HEK293 (cell line): ENCODE data around the gene ACADSB.

Experiments
- GLIS1 ChIP-seq: fragments of 450-650 bp; formaldehyde crosslinking; IDR thresholded peaks from 2 replicates; pipeline ENCODE4 v1.5.1; 2016; ENCODE audit warnings: missing biosample characterization, missing genetic modification characterization
- REST ChIP-seq: fragments of 450-650 bp; formaldehyde crosslinking; IDR thresholded peaks from 2 replicates; pipeline ENCODE4 v1.5.1; 2016; ENCODE audit warnings: missing biosample characterization, missing genetic modification characterization
- WT1 ChIP-seq: fragments of 450-650 bp; formaldehyde crosslinking; IDR thresholded peaks from 2 replicates; pipeline ENCODE4 v1.5.1; 2016; ENCODE audit warnings: missing biosample characterization, missing genetic modification characterization
- ZEB2 ChIP-seq: fragments of 450-650 bp; formaldehyde crosslinking; IDR thresholded peaks from 2 replicates; pipeline ENCODE4 v1.5.1; 2016; ENCODE audit warnings: missing biosample characterization, missing genetic modification characterization
- ZNF350 ChIP-seq: fragments of 450-650 bp; formaldehyde crosslinking; IDR thresholded peaks from 2 replicates; pipeline ENCODE4 v1.5.0; 2017; ENCODE audit warnings: missing biosample characterization, mild to moderate bottlenecking, missing genetic modification characterization
- ZNF776 ChIP-seq: fragments of 450-650 bp; formaldehyde crosslinking; IDR thresholded peaks from 2 replicates; pipeline ENCODE4 v1.5.0; 2017; ENCODE audit warnings: missing biosample characterization, missing genetic modification characterization, borderline replicate concordance
- TF ChIP-seq, protein P1 (sequence below): fragments of 450-650 bp; formaldehyde crosslinking; IDR thresholded peaks from 2 replicates; pipeline ENCODE4 v1.5.1; 2016; ENCODE audit warnings: missing biosample characterization, missing genetic modification characterization, low read depth
- TF ChIP-seq, protein P2 (sequence below): fragments of 450-650 bp; formaldehyde crosslinking; IDR thresholded peaks from 2 replicates; pipeline ENCODE4 v1.5.1; 2016; ENCODE audit warnings: missing biosample characterization, missing genetic modification characterization
- TF ChIP-seq, protein P3 (sequence below): fragments of 450-650 bp; formaldehyde crosslinking; IDR thresholded peaks from 2 replicates; pipeline ENCODE4 v1.5.1; 2017; ENCODE audit warnings: missing biosample characterization, mild to moderate bottlenecking, missing genetic modification characterization, moderate library complexity

- TF ChIP-seq, protein P1, sequence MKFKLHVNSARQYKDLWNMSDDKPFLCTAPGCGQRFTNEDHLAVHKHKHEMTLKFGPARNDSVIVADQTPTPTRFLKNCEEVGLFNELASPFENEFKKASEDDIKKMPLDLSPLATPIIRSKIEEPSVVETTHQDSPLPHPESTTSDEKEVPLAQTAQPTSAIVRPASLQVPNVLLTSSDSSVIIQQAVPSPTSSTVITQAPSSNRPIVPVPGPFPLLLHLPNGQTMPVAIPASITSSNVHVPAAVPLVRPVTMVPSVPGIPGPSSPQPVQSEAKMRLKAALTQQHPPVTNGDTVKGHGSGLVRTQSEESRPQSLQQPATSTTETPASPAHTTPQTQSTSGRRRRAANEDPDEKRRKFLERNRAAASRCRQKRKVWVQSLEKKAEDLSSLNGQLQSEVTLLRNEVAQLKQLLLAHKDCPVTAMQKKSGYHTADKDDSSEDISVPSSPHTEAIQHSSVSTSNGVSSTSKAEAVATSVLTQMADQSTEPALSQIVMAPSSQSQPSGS (tag by site-specific recombination) = no peak
- TF ChIP-seq, protein P2, sequence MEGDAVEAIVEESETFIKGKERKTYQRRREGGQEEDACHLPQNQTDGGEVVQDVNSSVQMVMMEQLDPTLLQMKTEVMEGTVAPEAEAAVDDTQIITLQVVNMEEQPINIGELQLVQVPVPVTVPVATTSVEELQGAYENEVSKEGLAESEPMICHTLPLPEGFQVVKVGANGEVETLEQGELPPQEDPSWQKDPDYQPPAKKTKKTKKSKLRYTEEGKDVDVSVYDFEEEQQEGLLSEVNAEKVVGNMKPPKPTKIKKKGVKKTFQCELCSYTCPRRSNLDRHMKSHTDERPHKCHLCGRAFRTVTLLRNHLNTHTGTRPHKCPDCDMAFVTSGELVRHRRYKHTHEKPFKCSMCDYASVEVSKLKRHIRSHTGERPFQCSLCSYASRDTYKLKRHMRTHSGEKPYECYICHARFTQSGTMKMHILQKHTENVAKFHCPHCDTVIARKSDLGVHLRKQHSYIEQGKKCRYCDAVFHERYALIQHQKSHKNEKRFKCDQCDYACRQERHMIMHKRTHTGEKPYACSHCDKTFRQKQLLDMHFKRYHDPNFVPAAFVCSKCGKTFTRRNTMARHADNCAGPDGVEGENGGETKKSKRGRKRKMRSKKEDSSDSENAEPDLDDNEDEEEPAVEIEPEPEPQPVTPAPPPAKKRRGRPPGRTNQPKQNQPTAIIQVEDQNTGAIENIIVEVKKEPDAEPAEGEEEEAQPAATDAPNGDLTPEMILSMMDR = no peak
- no peak for TF ChIP-seq WT1 (tag by site-specific recombination)
- TF ChIP-seq ZEB2 (tag by site-specific recombination) = no peak
- no peak for TF ChIP-seq REST (tag by site-specific recombination)
- no peak for TF ChIP-seq ZNF776 (tag by site-specific recombination)
- TF ChIP-seq ZNF350 (tag by site-specific recombination) = no peak
- TF ChIP-seq, protein P3, sequence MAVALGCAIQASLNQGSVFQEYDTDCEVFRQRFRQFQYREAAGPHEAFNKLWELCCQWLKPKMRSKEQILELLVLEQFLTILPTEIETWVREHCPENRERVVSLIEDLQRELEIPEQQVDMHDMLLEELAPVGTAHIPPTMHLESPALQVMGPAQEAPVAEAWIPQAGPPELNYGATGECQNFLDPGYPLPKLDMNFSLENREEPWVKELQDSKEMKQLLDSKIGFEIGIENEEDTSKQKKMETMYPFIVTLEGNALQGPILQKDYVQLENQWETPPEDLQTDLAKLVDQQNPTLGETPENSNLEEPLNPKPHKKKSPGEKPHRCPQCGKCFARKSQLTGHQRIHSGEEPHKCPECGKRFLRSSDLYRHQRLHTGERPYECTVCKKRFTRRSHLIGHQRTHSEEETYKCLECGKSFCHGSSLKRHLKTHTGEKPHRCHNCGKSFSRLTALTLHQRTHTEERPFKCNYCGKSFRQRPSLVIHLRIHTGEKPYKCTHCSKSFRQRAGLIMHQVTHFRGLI (tag by site-specific recombination) = no peak
- TF ChIP-seq GLIS1 (tag by site-specific recombination) = no peak
Measured at GRCh38 chr10:122974023-122974422, 34.8 kb upstream of the ACADSB start.
